Mucosa of rectum (tissue), 2 donors: ENCODE results near the gene PSMD11.
"Not testable (repeated sequence)": the region's sequence is repeated elsewhere in the genome, so short reads cannot be mapped to it uniquely, and the experiment has no call there.

Experiments used
- H3K27ac ChIP-seq, 2 donors: one replicate each; pipeline ENCODE4 v1.7.0; 2013; ENCODE audit warnings: inconsistent platforms in 2 of 2, low read depth in 2 of 2, low read length in 2 of 2
- H3K27me3 ChIP-seq, 2 donors: one replicate each; pipeline ENCODE4 v1.7.0; 2013; ENCODE audit warnings: low read length in 2 of 2; ENCODE audit not compliant: control insufficient read depth in 2 of 2, insufficient read depth in 2 of 2
- H3K36me3 ChIP-seq, 2 donors: one replicate each; pipeline ENCODE4 v1.7.0; 2013; ENCODE audit warnings: low read length in 2 of 2; ENCODE audit not compliant: control insufficient read depth in 2 of 2, insufficient read depth in 2 of 2
- H3K4me1 ChIP-seq, 2 donors: one replicate each; pipeline ENCODE4 v1.7.0; 2013; ENCODE audit warnings: low read length in 2 of 2, mild to moderate bottlenecking in 1 of 2; ENCODE audit not compliant: control insufficient read depth in 2 of 2, insufficient read depth in 2 of 2
- H3K4me3 ChIP-seq, 2 donors: one replicate each; pipeline ENCODE4 v1.7.0; 2013; ENCODE audit warnings: low read length in 2 of 2
- H3K9ac ChIP-seq, 2 donors: one replicate each; pipeline ENCODE4 v1.7.0; 2013; ENCODE audit warnings: low read length in 2 of 2, low read depth in 1 of 2, mild to moderate bottlenecking in 1 of 2
- H3K9me3 ChIP-seq, 2 donors: one replicate each; pipeline ENCODE4 v1.7.0; 2013; ENCODE audit warnings: low read length in 2 of 2; ENCODE audit not compliant: control insufficient read depth in 2 of 2
- donor health status: healthy.
- donor health status: Normal muscosa, but diverticular disease.

The PSMD11 gene

DNA sequence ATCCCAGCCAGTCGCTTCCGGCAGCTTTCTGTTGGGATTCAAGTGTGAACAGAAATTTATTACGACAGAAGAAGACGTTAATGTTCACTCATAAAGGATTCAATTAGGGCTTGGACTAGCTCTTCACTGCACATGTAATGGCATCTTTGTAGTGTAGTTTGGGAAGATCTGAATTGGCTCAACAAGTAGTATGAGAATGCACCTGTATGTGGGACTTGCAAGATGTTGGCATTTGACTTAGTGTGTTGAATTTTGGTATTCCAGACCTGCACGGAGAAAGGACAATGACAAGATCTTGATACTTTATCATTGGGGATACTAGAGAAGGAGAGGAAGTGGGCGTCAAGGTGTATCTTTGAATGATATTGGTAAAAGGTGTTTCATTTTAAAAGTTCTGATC is 1.2 kb downstream of the PSMD11 start:
- H3K4me3 ChIP-seq, result peak overlapping the region; percentile 90 to 95
- H3K4me1 ChIP-seq, result peaks cover 13 to 14% of the 10 kb centered on the region in 2 donors
- no peaks in the 10 kb centered on the region for H3K9me3 ChIP-seq
- H3K27me3 ChIP-seq, result no peaks in the 10 kb centered on the region
- peak overlapping the region; percentile 69 to 85 for H3K9ac ChIP-seq
- H3K27ac ChIP-seq, result no peak overlapping the region
- peaks cover 5 to 21% of the 10 kb centered on the region in 2 donors for H3K36me3 ChIP-seq

DNA sequence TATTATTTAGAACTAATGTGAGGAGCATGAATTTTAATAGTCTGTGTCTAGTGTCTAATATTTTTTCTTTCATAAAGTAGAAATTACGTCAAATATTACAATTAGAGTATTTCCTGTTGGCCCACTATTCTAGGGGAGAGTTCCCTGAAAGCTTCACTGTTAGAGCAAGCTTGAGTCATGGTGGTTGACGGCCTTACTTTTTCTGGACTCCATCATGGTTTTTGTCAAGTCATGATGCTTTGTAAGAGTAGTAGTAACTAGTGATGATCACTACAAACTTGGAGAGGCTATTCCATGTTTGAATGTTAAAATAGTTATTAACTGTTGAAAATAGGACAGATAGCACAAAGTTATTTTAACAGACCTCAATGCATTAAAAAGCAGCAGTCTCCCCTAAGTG is 1.7 kb downstream of the PSMD11 start:
- H3K4me1 ChIP-seq, result peaks cover 13 to 18% of the 10 kb centered on the region in 2 donors
- no peak overlapping the region for H3K27ac ChIP-seq
- H3K27me3 ChIP-seq, result no peaks in the 10 kb centered on the region
- H3K9ac ChIP-seq, result no peak overlapping the region
- peaks cover 5 to 26% of the 10 kb centered on the region in 2 donors for H3K36me3 ChIP-seq
- peak overlapping the region in 1 of 2 donors; percentile 95 for H3K4me3 ChIP-seq
- no peaks in the 10 kb centered on the region for H3K9me3 ChIP-seq

DNA sequence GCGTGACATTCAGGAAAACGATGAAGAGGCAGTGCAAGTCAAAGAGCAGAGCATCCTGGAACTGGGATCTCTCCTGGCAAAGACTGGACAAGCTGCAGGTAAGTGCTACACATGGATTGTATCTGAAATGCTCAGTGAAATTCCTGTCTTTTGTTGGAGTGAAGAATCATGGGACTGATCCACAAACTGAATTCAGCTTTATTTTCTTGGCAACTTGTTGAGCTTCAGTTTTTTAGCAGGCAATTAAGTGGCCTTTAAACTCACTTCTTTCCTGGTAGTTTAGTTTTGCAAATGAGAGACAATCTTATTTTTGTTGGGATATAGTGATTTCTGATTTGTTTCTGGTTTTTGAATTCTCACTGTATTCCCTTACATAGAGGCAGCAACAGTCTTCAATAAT is 2.6 kb downstream of the PSMD11 start:
- no peak overlapping the region for H3K4me3 ChIP-seq
- H3K9ac ChIP-seq, result no peak overlapping the region
- no peaks in the 10 kb centered on the region for H3K9me3 ChIP-seq
- H3K27me3 ChIP-seq, result no peaks in the 10 kb centered on the region
- H3K36me3 ChIP-seq, result peaks cover 5 to 32% of the 10 kb centered on the region in 2 donors
- H3K4me1 ChIP-seq, result peaks cover 13 to 18% of the 10 kb centered on the region in 2 donors
- no peak overlapping the region for H3K27ac ChIP-seq

DNA sequence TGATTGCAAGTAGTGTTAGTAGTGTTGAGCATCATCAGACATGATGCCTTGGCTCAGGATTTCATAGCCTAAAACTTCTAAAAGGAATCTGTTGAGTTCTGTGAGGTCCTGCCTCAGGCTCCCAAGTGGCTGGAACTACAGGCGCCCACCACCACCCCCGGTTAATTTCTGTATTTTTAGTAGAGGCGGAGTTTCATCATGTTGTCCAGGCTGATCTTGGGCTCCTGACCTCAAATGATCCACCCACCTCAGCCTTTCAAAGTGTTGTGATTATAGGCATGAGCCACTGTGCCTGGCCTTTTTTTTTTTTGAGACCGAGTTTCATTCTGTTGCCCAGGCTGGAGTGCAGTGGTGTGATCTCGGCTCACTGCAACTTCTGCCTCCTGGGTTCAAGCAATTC is 5.7 kb downstream of the PSMD11 start:
- no peaks in the 10 kb centered on the region for H3K9me3 ChIP-seq
- peaks cover 27 to 57% of the 10 kb centered on the region in 2 donors for H3K36me3 ChIP-seq
- H3K9ac ChIP-seq, result no peak overlapping the region
- no peak overlapping the region for H3K27ac ChIP-seq
- peaks cover 13 to 16% of the 10 kb centered on the region in 2 donors for H3K4me1 ChIP-seq
- H3K4me3 ChIP-seq, result no peak overlapping the region
- H3K27me3 ChIP-seq, result no peaks in the 10 kb centered on the region

DNA sequence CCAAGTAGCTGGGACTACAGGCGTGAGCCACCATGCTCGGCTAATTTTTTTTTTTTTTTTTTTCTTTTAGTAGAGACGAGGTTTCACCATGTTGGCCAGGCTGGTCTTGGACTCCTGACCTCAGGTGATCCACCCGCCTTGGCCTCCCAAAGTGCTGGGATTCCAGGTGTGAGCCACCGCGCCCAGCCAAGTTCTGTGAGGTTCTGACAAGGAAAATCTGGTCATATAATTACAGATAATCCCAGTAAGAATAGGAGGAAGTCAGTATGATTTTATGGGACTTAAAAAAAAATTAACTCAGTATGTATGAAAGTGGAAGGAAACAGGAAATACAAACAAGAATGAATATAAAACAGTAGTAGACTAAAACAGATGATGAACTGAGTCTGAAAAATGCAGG is 6.1 kb downstream of the PSMD11 start:
- not testable (repeated sequence) for H3K9ac ChIP-seq, H3K4me3 ChIP-seq, H3K9me3 ChIP-seq, H3K27me3 ChIP-seq
- Histone ChIP-seq H3K4me1 (peaks cover 11 to 13% of the 10 kb centered on the region in 2 donors), H3K36me3 (peaks cover 30 to 62% of the 10 kb centered on the region in 2 donors), H3K27ac (peak overlapping the region in 1 of 2 donors; percentile 18)

DNA sequence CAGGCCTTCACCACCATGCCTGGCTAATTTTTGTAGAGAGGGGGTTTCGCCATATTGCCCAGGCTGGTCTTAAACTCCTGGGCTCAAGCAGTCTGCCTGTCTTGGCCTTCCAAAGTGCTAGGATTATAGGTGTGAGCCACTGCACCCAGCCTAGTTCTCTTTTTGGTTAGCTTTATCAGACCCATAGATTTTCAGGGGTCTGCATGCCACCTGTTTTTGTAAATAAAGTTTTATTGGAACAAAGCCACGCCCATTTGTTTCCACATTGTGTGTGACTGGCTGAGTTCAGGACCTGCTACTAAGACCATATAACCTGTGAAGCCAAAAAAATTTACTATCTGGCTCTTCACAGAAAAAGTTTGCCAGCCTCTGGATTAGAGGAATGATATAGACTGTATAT is 7.6 kb downstream of the PSMD11 start:
- Histone ChIP-seq H3K9ac (no peak overlapping the region), H3K27ac (no peak overlapping the region), H3K4me3 (no peak overlapping the region), H3K36me3 (peaks cover 33 to 62% of the 10 kb centered on the region in 2 donors), H3K27me3 (no peaks in the 10 kb centered on the region), H3K4me1 (peaks cover 1 to 4% of the 10 kb centered on the region in 2 donors), H3K9me3 (no peaks in the 10 kb centered on the region)

DNA sequence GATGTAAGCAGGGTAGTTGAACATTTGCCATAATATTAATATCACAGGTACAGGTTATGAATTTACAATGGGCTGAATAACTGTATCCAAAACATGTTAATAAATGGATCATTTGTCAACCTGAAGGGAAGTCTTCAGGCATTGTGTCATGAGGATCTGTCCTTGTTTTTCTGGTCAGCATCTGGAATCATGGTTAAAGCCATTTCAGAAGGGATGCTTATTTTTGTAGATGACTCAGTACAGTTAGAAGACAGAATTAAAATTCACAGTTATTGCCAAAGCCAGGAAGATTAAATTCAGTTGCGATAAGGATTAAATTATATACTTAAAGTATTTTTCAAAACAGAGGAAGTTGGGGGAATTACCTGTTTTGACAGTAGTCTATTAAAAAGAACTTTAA is 8.0 kb downstream of the PSMD11 start:
- Histone ChIP-seq H3K36me3 (peaks cover 33 to 61% of the 10 kb centered on the region in 2 donors), H3K27me3 (no peaks in the 10 kb centered on the region), H3K4me1 (peaks cover 0 to 4% of the 10 kb centered on the region in 2 donors), H3K9ac (no peak overlapping the region), H3K9me3 (no peaks in the 10 kb centered on the region), H3K27ac (no peak overlapping the region), H3K4me3 (no peak overlapping the region)

DNA sequence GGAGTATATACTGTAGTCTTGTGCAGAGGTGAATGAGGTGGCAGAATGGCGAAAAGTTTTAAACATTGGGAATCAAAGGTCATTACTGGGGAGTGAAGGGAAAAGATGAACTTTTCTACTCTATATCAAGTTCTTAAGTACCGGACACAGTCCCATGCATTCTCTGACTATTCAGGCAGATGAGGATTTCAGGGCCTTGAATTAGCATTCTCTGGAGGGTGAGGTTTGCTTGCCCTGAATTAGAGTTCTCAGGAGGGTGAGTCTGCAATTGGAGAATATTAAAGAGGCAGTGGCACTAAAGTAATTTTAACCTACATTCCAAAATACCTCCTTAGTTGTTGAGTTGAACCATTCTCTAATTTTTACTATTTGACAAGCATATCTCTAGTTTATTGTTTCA is 9.1 kb downstream of the PSMD11 start:
- Histone ChIP-seq H3K27me3 (no peaks in the 10 kb centered on the region), H3K4me3 (no peak overlapping the region), H3K27ac (no peak overlapping the region), H3K4me1 (peaks cover 0 to 4% of the 10 kb centered on the region in 2 donors), H3K36me3 (peaks cover 34 to 67% of the 10 kb centered on the region in 2 donors), H3K9ac (no peak overlapping the region), H3K9me3 (no peaks in the 10 kb centered on the region)

DNA sequence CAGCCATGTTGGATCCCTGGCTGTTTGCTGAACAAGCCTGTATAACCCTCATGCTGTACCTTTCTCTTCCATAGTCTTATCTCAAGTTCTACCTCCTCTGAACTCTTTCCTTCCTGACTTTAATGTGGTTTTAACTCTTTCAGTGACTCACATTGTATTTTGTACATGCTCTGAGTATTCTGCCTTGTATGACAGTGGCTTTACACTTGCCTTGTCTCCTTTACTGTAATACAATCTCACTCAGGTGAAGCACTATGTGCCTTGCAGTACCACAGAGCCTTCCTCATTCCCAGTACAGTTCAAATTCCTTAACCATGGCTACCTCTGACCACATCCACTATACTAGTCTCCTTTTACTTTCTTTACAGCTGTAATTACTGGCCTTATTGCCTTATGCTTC is 14.1 kb downstream of the PSMD11 start:
- no peak overlapping the region for H3K9ac ChIP-seq

DNA sequence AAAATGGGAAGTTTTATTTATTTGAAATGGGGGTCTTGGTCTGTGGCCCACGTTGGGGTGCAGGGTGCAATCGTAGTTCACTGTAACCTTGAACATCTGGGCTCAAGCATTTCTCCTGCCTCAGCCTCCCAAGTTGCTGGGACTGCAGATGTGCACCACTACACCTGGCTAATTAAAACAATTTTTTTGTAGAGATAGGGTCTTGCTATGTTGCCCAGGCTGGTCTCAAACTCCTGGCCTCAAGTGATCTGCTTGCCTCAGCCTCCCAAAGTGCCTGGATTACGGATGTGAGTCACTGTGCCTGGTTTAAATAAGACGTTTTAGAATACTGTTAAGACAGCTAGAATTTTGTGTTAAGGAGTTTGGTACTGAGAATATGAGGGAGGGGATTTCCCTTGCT is 15.7 kb downstream of the PSMD11 start:
- H3K4me1 ChIP-seq, result no peaks in the 10 kb centered on the region
- no peak overlapping the region for H3K9ac ChIP-seq
- H3K27ac ChIP-seq, result no peak overlapping the region
- H3K9me3 ChIP-seq, result no peaks in the 10 kb centered on the region
- H3K36me3 ChIP-seq, result peaks cover 41 to 55% of the 10 kb centered on the region in 2 donors
- no peak overlapping the region for H3K4me3 ChIP-seq
- H3K27me3 ChIP-seq, result no peaks in the 10 kb centered on the region

More for the DNA sequence above, 14.1 kb downstream of the PSMD11 start:
- no peaks in the 10 kb centered on the region for H3K9me3 ChIP-seq
- peaks cover 42 to 59% of the 10 kb centered on the region in 2 donors for H3K36me3 ChIP-seq
- no peaks in the 10 kb centered on the region for H3K27me3 ChIP-seq
- no peaks in the 10 kb centered on the region for H3K4me1 ChIP-seq
- H3K27ac ChIP-seq, result peak overlapping the region in 1 of 2 donors; percentile 5
- H3K4me3 ChIP-seq, result no peak overlapping the region

DNA sequence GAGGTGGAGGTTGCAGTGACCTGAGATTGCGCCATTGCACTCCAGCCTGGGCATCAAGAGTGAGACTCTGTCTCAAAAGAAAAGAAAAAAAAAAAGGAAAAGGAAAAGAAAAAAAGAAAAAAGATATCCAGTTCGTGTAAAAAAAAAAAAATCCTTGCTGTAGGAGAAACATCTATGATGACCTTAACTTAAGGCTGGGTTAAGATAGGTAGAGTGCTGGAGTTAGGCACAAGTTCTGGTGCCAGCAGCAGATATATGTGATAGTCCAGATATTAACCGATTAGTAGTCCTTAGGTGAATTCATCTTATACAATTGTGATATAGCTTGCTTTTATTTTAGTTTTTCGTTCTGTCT is 17.2 kb downstream of the PSMD11 start:
- peaks cover 39 to 61% of the 10 kb centered on the region in 2 donors for H3K36me3 ChIP-seq
- no peaks in the 10 kb centered on the region for H3K27me3 ChIP-seq
- no peaks in the 10 kb centered on the region for H3K4me1 ChIP-seq
- no peak overlapping the region for H3K4me3 ChIP-seq
- no peak overlapping the region for H3K27ac ChIP-seq
- H3K9ac ChIP-seq, result no peak overlapping the region
- H3K9me3 ChIP-seq, result no peaks in the 10 kb centered on the region
